GM18520 (cell line): ENCODE measurements around the gene SH3BGRL2.
"Not testable (repeated sequence)": the region's sequence is repeated elsewhere in the genome, so short reads cannot be mapped to it uniquely, and the experiment has no call there.

Source experiments
- ATAC-seq: cut with Tn5 transposase; IDR thresholded peaks from one replicate; pipeline ENCODE4 v1.9.1; 2021; ENCODE audit not compliant: unreplicated experiment

Gene SH3BGRL2

GRCh38 chr6:79648328-79648727 lies 17.2 kb downstream of the SH3BGRL2 start:
- no peak for ATAC-seq

GRCh38 chr6:79649016-79649415 lies 17.9 kb downstream of the SH3BGRL2 start:
- ATAC-seq = no peak

GRCh38 chr6:79650950-79651349 lies 19.8 kb downstream of the SH3BGRL2 start:
- no peak for ATAC-seq

GRCh38 chr6:79656134-79656533 lies 25.0 kb downstream of the SH3BGRL2 start:
- no peak for ATAC-seq

GRCh38 chr6:79657238-79657637 lies 26.1 kb downstream of the SH3BGRL2 start:
- ATAC-seq = no peak

GRCh38 chr6:79663655-79664054 lies 32.5 kb downstream of the SH3BGRL2 start:
- not testable (repeated sequence) for ATAC-seq

- no peak for ATAC-seq
Measured at GRCh38 chr6:79665725-79666551, 34.8 kb downstream of the SH3BGRL2 start.

GRCh38 chr6:79666634-79667033 lies 35.5 kb downstream of the SH3BGRL2 start:
- ATAC-seq = no peak

- no peak for ATAC-seq
Measured at GRCh38 chr6:79668381-79668780, 37.3 kb downstream of the SH3BGRL2 start.

GRCh38 chr6:79669766-79670165 lies 38.6 kb downstream of the SH3BGRL2 start:
- no peak for ATAC-seq

GRCh38 chr6:79670789-79671188 lies 39.7 kb downstream of the SH3BGRL2 start:
- ATAC-seq = no peak

- ATAC-seq = no peak
Measured at GRCh38 chr6:79671600-79672266, 40.6 kb downstream of the SH3BGRL2 start.

- ATAC-seq = no peak
Measured at GRCh38 chr6:79672631-79673111, 41.5 kb downstream of the SH3BGRL2 start.

- ATAC-seq = no peak
Measured at GRCh38 chr6:79673947-79674346, 42.8 kb downstream of the SH3BGRL2 start.

GRCh38 chr6:79676785-79677736 lies 45.9 kb downstream of the SH3BGRL2 start:
- ATAC-seq = no peak

- not testable (repeated sequence) for ATAC-seq
Measured at GRCh38 chr6:79682682-79683081, 51.6 kb downstream of the SH3BGRL2 start.

GRCh38 chr6:79684876-79685275 lies 53.7 kb downstream of the SH3BGRL2 start:
- no peak for ATAC-seq

- no peak for ATAC-seq
Measured at GRCh38 chr6:79686707-79687309, 55.7 kb downstream of the SH3BGRL2 start.

GRCh38 chr6:79687759-79688158 lies 56.6 kb downstream of the SH3BGRL2 start:
- no peak for ATAC-seq

- ATAC-seq = no peak
Measured at GRCh38 chr6:79694156-79694555, 63.0 kb downstream of the SH3BGRL2 start.
